Panc1 (cell line): ENCODE results near the gene C2CD3. TPM values are rescaled to one million over a fixed set of nuclear protein-coding genes. Genes with fewer than 3 reads are reported as not detected.

Experiments
- ATAC-seq: fragments of 200-7000 bp; cut with Tn5 transposase; 2 replicates; pipeline ENCODE4 v1.9.1; 2020; ENCODE audit warnings: mild to moderate bottlenecking, moderate library complexity
- BruUV-seq: library from RNA; stranded (reverse); fragments of 400-500 nt; replicated peaks from 2 replicates; lab custom pipeline; 2021; lab: Mats Ljungman, UMichigan
- CTCF ChIA-PET: fragments of 300-600 bp; sonication (Branson Sonifier 250); formaldehyde crosslinking; loops from one replicate; lab custom pipeline; 2022; ENCODE audit warnings: antibody characterized with exemption; lab: Charles Lee
- POLR2A ChIA-PET: fragments of 300-600 bp; sonication (Branson Sonifier 250); formaldehyde crosslinking; loops from one replicate; lab custom pipeline; 2022; ENCODE audit warnings: antibody characterized with exemption; lab: Charles Lee
- DNase-seq: peaks from one replicate; pipeline ENCODE4 v3.0.0-alpha.2; 2010; ENCODE audit warnings: low read depth, low spot score
- H3K27ac ChIP-seq: 2 replicates; pipeline ENCODE4 v1.5.1; 2011; ENCODE audit warnings: mild to moderate bottlenecking, low read length, inconsistent platforms
- H3K27me3 ChIP-seq: fragments of 200-500 bp; sonication (Bioruptor generic); 2 replicates; pipeline ENCODE4 v1.6.0; 2014; ENCODE audit warnings: low read length, inconsistent platforms; ENCODE audit not compliant: control insufficient read depth, insufficient read depth
- H3K36me3 ChIP-seq: fragments of 200-500 bp; sonication (Bioruptor generic); 2 replicates; pipeline ENCODE4 v1.5.1; 2014; ENCODE audit warnings: inconsistent platforms, mild to moderate bottlenecking, low read length, moderate library complexity; ENCODE audit not compliant: control insufficient read depth, insufficient read depth
- H3K4me1 ChIP-seq: 2 replicates; pipeline ENCODE4 v1.5.1; 2011; ENCODE audit warnings: inconsistent platforms, mild to moderate bottlenecking, low read length, moderate library complexity; ENCODE audit not compliant: control insufficient read depth, insufficient read depth
- H3K4me3 ChIP-seq, 2 experiments: 2 replicates each; pipeline ENCODE4 v1.5.1; 2011 to 2012; ENCODE audit warnings: low read depth in 2 of 2, low read length in 2 of 2, mild to moderate bottlenecking in 2 of 2, inconsistent platforms in 1 of 2, moderate library complexity in 1 of 2
- H3K9me3 ChIP-seq: fragments of 200-500 bp; sonication (Bioruptor generic); 2 replicates; pipeline ENCODE4 v1.5.1; 2014; ENCODE audit warnings: low read depth, mild to moderate bottlenecking, inconsistent platforms, low read length, moderate library complexity; ENCODE audit not compliant: control insufficient read depth, insufficient read depth
- POLR2AphosphoS5 ChIP-seq: IDR thresholded peaks from 2 replicates; pipeline ENCODE4 v1.6.1; 2012; ENCODE audit warnings: mild to moderate bottlenecking, low read depth, low read length, moderate library complexity
- SIN3A ChIP-seq: IDR thresholded peaks from 2 replicates; pipeline ENCODE4 v1.6.1; 2012; ENCODE audit warnings: low read depth, mild to moderate bottlenecking, low read length, moderate library complexity, borderline replicate concordance; ENCODE audit not compliant: insufficient read depth
- TCF7L2 ChIP-seq: IDR thresholded peaks from 2 replicates; pipeline ENCODE4 v1.6.1; 2011; ENCODE audit warnings: mild to moderate bottlenecking, low read depth, low read length, inconsistent platforms
- in situ Hi-C: cut with HindIII; loops from 2 replicates; pipeline ENCODE4 v1.10.0; 2016; ENCODE audit warnings: low sequenced_read_pairs, low pct_unique_long_range_greater_than_20kb
- intact Hi-C: fragments of 100-400 bp; cut with micrococcal nuclease; formaldehyde crosslinking; loops from one replicate; pipeline ENCODE4 v1.10.0; 2022; ENCODE audit not compliant: unreplicated experiment
- total RNA-seq: library from RNA; stranded (reverse); gene quantifications from one replicate; pipeline ENCODE4 v1.2.1, GENCODE V29; 2021; ENCODE audit not compliant: unreplicated experiment
- TF ChIP-seq, protein P1 (sequence below), 2 experiments: IDR thresholded peaks; 2 replicates each; pipeline ENCODE4 v1.6.1; 2011 to 2012; ENCODE audit warnings: low read depth in 2 of 2, control low read depth in 1 of 2, low read length in 1 of 2, mild to moderate bottlenecking in 1 of 2, moderate library complexity in 1 of 2; ENCODE audit not compliant: insufficient read depth in 1 of 2
- TF ChIP-seq, protein P2 (sequence below): fragments of 450-650 bp; IDR thresholded peaks from 2 replicates; pipeline ENCODE4 v1.5.1; 2017; ENCODE audit warnings: mild to moderate bottlenecking

C2CD3 gene
- total RNA-seq, 1 experiment from 2014 or later: 51.8 TPM

GRCh38 chr11:74007691-74008372 is 163.0 kb downstream of the C2CD3 start:
- no peak for ATAC-seq
- Histone ChIP-seq H3K4me1 (no peaks in the 10 kb centered on the region), H3K27ac (no peak overlapping the region), H3K9me3 (no peaks in the 10 kb centered on the region), H3K36me3 (no peaks in the 10 kb centered on the region), H3K27me3 (no peaks in the 10 kb centered on the region), H3K4me3 (no peak overlapping the region)
- TF ChIP-seq POLR2AphosphoS5 (no peak), SIN3A (no peak), TCF7L2 (no peak)
- TF ChIP-seq, protein P1, sequence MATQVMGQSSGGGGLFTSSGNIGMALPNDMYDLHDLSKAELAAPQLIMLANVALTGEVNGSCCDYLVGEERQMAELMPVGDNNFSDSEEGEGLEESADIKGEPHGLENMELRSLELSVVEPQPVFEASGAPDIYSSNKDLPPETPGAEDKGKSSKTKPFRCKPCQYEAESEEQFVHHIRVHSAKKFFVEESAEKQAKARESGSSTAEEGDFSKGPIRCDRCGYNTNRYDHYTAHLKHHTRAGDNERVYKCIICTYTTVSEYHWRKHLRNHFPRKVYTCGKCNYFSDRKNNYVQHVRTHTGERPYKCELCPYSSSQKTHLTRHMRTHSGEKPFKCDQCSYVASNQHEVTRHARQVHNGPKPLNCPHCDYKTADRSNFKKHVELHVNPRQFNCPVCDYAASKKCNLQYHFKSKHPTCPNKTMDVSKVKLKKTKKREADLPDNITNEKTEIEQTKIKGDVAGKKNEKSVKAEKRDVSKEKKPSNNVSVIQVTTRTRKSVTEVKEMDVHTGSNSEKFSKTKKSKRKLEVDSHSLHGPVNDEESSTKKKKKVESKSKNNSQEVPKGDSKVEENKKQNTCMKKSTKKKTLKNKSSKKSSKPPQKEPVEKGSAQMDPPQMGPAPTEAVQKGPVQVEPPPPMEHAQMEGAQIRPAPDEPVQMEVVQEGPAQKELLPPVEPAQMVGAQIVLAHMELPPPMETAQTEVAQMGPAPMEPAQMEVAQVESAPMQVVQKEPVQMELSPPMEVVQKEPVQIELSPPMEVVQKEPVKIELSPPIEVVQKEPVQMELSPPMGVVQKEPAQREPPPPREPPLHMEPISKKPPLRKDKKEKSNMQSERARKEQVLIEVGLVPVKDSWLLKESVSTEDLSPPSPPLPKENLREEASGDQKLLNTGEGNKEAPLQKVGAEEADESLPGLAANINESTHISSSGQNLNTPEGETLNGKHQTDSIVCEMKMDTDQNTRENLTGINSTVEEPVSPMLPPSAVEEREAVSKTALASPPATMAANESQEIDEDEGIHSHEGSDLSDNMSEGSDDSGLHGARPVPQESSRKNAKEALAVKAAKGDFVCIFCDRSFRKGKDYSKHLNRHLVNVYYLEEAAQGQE (IDR thresholded peaks at IDR 0.05; ENCODE audit: insufficient read depth in 1 of 2, low read depth in 2 of 2, low read length in 1 of 2): no peak
- TF ChIP-seq, protein P2, sequence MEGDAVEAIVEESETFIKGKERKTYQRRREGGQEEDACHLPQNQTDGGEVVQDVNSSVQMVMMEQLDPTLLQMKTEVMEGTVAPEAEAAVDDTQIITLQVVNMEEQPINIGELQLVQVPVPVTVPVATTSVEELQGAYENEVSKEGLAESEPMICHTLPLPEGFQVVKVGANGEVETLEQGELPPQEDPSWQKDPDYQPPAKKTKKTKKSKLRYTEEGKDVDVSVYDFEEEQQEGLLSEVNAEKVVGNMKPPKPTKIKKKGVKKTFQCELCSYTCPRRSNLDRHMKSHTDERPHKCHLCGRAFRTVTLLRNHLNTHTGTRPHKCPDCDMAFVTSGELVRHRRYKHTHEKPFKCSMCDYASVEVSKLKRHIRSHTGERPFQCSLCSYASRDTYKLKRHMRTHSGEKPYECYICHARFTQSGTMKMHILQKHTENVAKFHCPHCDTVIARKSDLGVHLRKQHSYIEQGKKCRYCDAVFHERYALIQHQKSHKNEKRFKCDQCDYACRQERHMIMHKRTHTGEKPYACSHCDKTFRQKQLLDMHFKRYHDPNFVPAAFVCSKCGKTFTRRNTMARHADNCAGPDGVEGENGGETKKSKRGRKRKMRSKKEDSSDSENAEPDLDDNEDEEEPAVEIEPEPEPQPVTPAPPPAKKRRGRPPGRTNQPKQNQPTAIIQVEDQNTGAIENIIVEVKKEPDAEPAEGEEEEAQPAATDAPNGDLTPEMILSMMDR: no peak
- intact Hi-C loops: no loop called here
- in situ Hi-C loops: no loop called here
- ChIA-PET CTCF (no interaction called here), POLR2A (no interaction called here)
- DNase-seq: no peak
- BruUV-seq: no TSS peak

- TF ChIP-seq SIN3A (no peak), POLR2AphosphoS5 (no peak), TCF7L2 (no peak)
- TF ChIP-seq, protein P2: no peak
- TF ChIP-seq, protein P1 (IDR thresholded peaks at IDR 0.05; ENCODE audit: insufficient read depth in 1 of 2, low read depth in 2 of 2, low read length in 1 of 2): no peak
- no peaks in the 10 kb centered on the region for H3K36me3 ChIP-seq
- H3K9me3 ChIP-seq: no peaks in the 10 kb centered on the region
- no peaks in the 10 kb centered on the region for H3K4me1 ChIP-seq
- H3K27ac ChIP-seq: no peak overlapping the region
- DNase-seq (no peak), ATAC-seq (no peak)
- H3K4me3 ChIP-seq: no peak overlapping the region
- POLR2A ChIA-PET: no interaction called here
- H3K27me3 ChIP-seq: no peaks in the 10 kb centered on the region
- in situ Hi-C loops: no loop called here
- no TSS peak for BruUV-seq
- CTCF ChIA-PET: no interaction called here
- intact Hi-C loops: no loop called here
These were observed 164.0 kb downstream of the C2CD3 start for GRCh38 chr11:74006743-74007304.
